ENCODE results near the gene CYFIP2. TPM values are rescaled to one million over a fixed set of nuclear protein-coding genes. Genes with fewer than 3 reads are reported as not detected.

The CYFIP2 gene
- total RNA-seq, 2 donors from 2014 or later, result 29.3 to 33.4 TPM

GRCh38 chr5:157324237-157324636 is 58.3 kb downstream of the CYFIP2 start:
- 91 to 98% methylated on average over 6 to 7 of the region's 7 CpGs for WGBS, 2 experiments (ENCODE audit: insufficient coverage in 1 of 2, insufficient read length in 1 of 2)
- Histone ChIP-seq H3K9me3 (ENCODE audit: control insufficient read depth, low read length) (no peaks in the 10 kb centered on the region), H3K9ac (ENCODE audit: extremely low read depth, low read length, poor library complexity, severe bottlenecking) (no peak overlapping the region), H3K36me3 (ENCODE audit: control insufficient read depth, insufficient read depth, low read length) (peaks cover 20% of the 10 kb centered on the region), H3K4me3 (ENCODE audit: low read length) (no peak overlapping the region), H3K27me3 (ENCODE audit: control insufficient read depth, insufficient read depth, low read length, poor library complexity, severe bottlenecking) (no peaks in the 10 kb centered on the region), H3K4me1 (ENCODE audit: control insufficient read depth, insufficient read depth, low read length) (no peaks in the 10 kb centered on the region), H3K27ac (ENCODE audit: low read depth, low read length) (no peak overlapping the region)
- peaks cover 4% of the 10 kb centered on the region for H3K36me3 Mint-ChIP-seq (ENCODE audit: low read depth)
- H3K27me3 Mint-ChIP-seq (ENCODE audit: insufficient read depth), result no peaks in the 10 kb centered on the region
- H3K4me3 Mint-ChIP-seq, result no peak overlapping the region
- H3K9me3 Mint-ChIP-seq, result no peaks in the 10 kb centered on the region
- no peak overlapping the region for H3K27ac Mint-ChIP-seq
- H3K4me1 Mint-ChIP-seq, result no peaks in the 10 kb centered on the region
- peak; percentile 79 for DNase-seq
- peak; percentile 73 for TF ChIP-seq CTCF (conservative IDR thresholded peaks at IDR 0.05)

GRCh38 chr5:157326440-157327005 is 60.6 kb downstream of the CYFIP2 start:
- H3K9me3 ChIP-seq (ENCODE audit: control insufficient read depth, low read length), result no peaks in the 10 kb centered on the region
- no peak for DNase-seq
- no peak overlapping the region for H3K9ac ChIP-seq (ENCODE audit: extremely low read depth, low read length, poor library complexity, severe bottlenecking)
- WGBS, 2 experiments (ENCODE audit: insufficient coverage in 1 of 2, insufficient read length in 1 of 2), result 91 to 97% methylated on average over 5 to 7 of the region's 7 CpGs
- H3K4me1 ChIP-seq (ENCODE audit: control insufficient read depth, insufficient read depth, low read length), result no peaks in the 10 kb centered on the region
- no peaks in the 10 kb centered on the region for H3K27me3 ChIP-seq (ENCODE audit: control insufficient read depth, insufficient read depth, low read length, poor library complexity, severe bottlenecking)
- H3K27ac ChIP-seq (ENCODE audit: low read depth, low read length), result no peak overlapping the region
- Mint-ChIP-seq H3K27me3 (ENCODE audit: insufficient read depth) (no peaks in the 10 kb centered on the region), H3K27ac (no peak overlapping the region), H3K9me3 (no peaks in the 10 kb centered on the region), H3K4me3 (no peak overlapping the region), H3K4me1 (no peaks in the 10 kb centered on the region), H3K36me3 (ENCODE audit: low read depth) (peaks cover 4% of the 10 kb centered on the region)
- no peak for TF ChIP-seq CTCF (conservative IDR thresholded peaks at IDR 0.05)
- no peak overlapping the region for H3K4me3 ChIP-seq (ENCODE audit: low read length)
- peaks cover 14% of the 10 kb centered on the region for H3K36me3 ChIP-seq (ENCODE audit: control insufficient read depth, insufficient read depth, low read length)

GRCh38 chr5:157327771-157328170 is 61.8 kb downstream of the CYFIP2 start:
- no peak overlapping the region for H3K27ac Mint-ChIP-seq
- no peaks in the 10 kb centered on the region for H3K27me3 Mint-ChIP-seq (ENCODE audit: insufficient read depth)
- Histone ChIP-seq H3K27me3 (ENCODE audit: control insufficient read depth, insufficient read depth, low read length, poor library complexity, severe bottlenecking) (no peaks in the 10 kb centered on the region), H3K9me3 (ENCODE audit: control insufficient read depth, low read length) (no peaks in the 10 kb centered on the region), H3K27ac (ENCODE audit: low read depth, low read length) (no peak overlapping the region), H3K36me3 (ENCODE audit: control insufficient read depth, insufficient read depth, low read length) (peaks cover 14% of the 10 kb centered on the region), H3K4me3 (ENCODE audit: low read length) (no peak overlapping the region), H3K4me1 (ENCODE audit: control insufficient read depth, insufficient read depth, low read length) (no peaks in the 10 kb centered on the region), H3K9ac (ENCODE audit: extremely low read depth, low read length, poor library complexity, severe bottlenecking) (no peak overlapping the region)
- no peak for DNase-seq
- H3K4me1 Mint-ChIP-seq, result no peaks in the 10 kb centered on the region
- H3K36me3 Mint-ChIP-seq (ENCODE audit: low read depth), result peaks cover 4% of the 10 kb centered on the region
- H3K4me3 Mint-ChIP-seq, result no peak overlapping the region
- no peak for TF ChIP-seq CTCF (conservative IDR thresholded peaks at IDR 0.05)
- no peaks in the 10 kb centered on the region for H3K9me3 Mint-ChIP-seq
- WGBS, 2 experiments (ENCODE audit: insufficient coverage in 1 of 2, insufficient read length in 1 of 2), result 89 to 97% methylated on average over 3 of the region's 3 CpGs
